K562 (cell line): Measurements from ENCODE around the gene TRIM47. TPM values are rescaled to one million over a fixed set of nuclear protein-coding genes. Genes with fewer than 3 reads are reported as not detected.

Source experiments
- ATAC-seq: fragments of 200-7000 bp; cut with Tn5 transposase; 3 replicates; pipeline ENCODE4 v1.9.1; 2020; ENCODE audit warnings: moderate library complexity
- BruUV-seq: library from RNA; stranded (reverse); fragments of 400-500 nt; replicated peaks from 2 replicates; lab custom pipeline; 2021; lab: Mats Ljungman, UMichigan
- CTCF ChIA-PET: fragments of 300-600 bp; formaldehyde crosslinking; extraction: SDS; loops from one replicate; lab custom pipeline; 2021; ENCODE audit warnings: low intra/inter-chr PET ratio; lab: Yijun Ruan, JAX
- POLR2A ChIA-PET: fragments of 300-600, 350-650 bp; sonication (Branson Sonifier 250); formaldehyde crosslinking; extraction: SDS; loops from one replicate; lab custom pipeline; 2021; ENCODE audit warnings: antibody characterized with exemption, inconsistent platforms; lab: Yijun Ruan, JAX
- DNase-seq, 4 experiments: peaks; one replicate each; pipeline versions ENCODE4 v3.0.0 to v3.0.0-alpha.2; 2011 to 2018; ENCODE audit warnings: low spot score in 3 of 4, mixed read lengths in 3 of 4; ENCODE audit errors: extremely low read depth in 1 of 4
- FAIRE-seq: peaks from 2 replicates; lab custom pipeline; 2011; peaks lifted over from hg19 to GRCh38; lab: Jason Lieb, UNC
- H2AFZ ChIP-seq: 2 replicates; pipeline ENCODE4 v1.6.0; 2011; ENCODE audit warnings: low read depth, low read length, control low read depth, inconsistent platforms
- H3K27ac ChIP-seq: fragments of 200-600 bp; 3 replicates; pipeline ENCODE4 v1.8.0; 2011; ENCODE audit warnings: low read depth, mild to moderate bottlenecking, control low read depth, inconsistent platforms, low read length, moderate library complexity, mixed read lengths; ENCODE audit errors: extremely low read depth
- H3K27me3 ChIP-seq, 2 experiments: fragments of 300-600 bp in 1 of 2; 2 replicates in 1 of 2; 3 replicates in 1 of 2; pipeline versions ENCODE4 v1.6.0 to v1.8.0; 2011; ENCODE audit warnings: inconsistent platforms in 2 of 2, low read length in 2 of 2, mild to moderate bottlenecking in 1 of 2, mixed read lengths in 1 of 2, moderate library complexity in 1 of 2; ENCODE audit not compliant: control insufficient read depth in 2 of 2, insufficient read depth in 2 of 2
- H3K36me3 ChIP-seq: fragments of 300-600 bp; 3 replicates; pipeline ENCODE4 v1.8.0; 2011; ENCODE audit warnings: mild to moderate bottlenecking, low read length, inconsistent platforms; ENCODE audit not compliant: control insufficient read depth, insufficient read depth
- H3K4me1 ChIP-seq, 2 experiments: fragments of 200-600 bp in 1 of 2; replicated peaks in 1 of 2; 2 replicates in 1 of 2; 3 replicates in 1 of 2; pipeline versions ENCODE4 v1.5.1 to v1.8.0; 2011; ENCODE audit warnings: inconsistent platforms in 2 of 2, low read length in 2 of 2, mild to moderate bottlenecking in 1 of 2, mixed read lengths in 1 of 2, moderate library complexity in 1 of 2; ENCODE audit not compliant: control insufficient read depth in 2 of 2, insufficient read depth in 2 of 2
- H3K4me2 ChIP-seq: 2 replicates; pipeline ENCODE4 v1.6.1; 2011; ENCODE audit warnings: low read length, control low read depth, inconsistent platforms, mixed read lengths; ENCODE audit not compliant: insufficient read depth
- H3K4me3 ChIP-seq: fragments of 200-600 bp; sonication (generic), shearing (Covaris generic); 2 replicates; pipeline ENCODE4 v1.5.1; 2016; ENCODE audit warnings: control low read depth, inconsistent platforms
- H3K79me2 ChIP-seq: fragments of 200-600 bp; 3 replicates; pipeline ENCODE4 v1.8.0; 2011; ENCODE audit warnings: low read length, inconsistent platforms; ENCODE audit not compliant: control insufficient read depth, insufficient read depth
- H3K9ac ChIP-seq, 2 experiments: 2 replicates each; pipeline versions ENCODE4 v1.6.0 to v1.6.1; 2011; ENCODE audit warnings: low read depth in 2 of 2, low read length in 2 of 2, control low read depth in 1 of 2, inconsistent platforms in 1 of 2, mild to moderate bottlenecking in 1 of 2, mixed read lengths in 1 of 2; ENCODE audit not compliant: insufficient read depth in 1 of 2
- H3K9me1 ChIP-seq: one replicate; pipeline ENCODE4 v1.6.0; 2011; ENCODE audit warnings: inconsistent platforms, mild to moderate bottlenecking, low read length, moderate library complexity; ENCODE audit not compliant: control insufficient read depth, insufficient read depth
- H3K9me3 ChIP-seq: replicated peaks from 2 replicates; pipeline ENCODE4 v1.5.1; 2011; ENCODE audit warnings: low read depth, low read length, inconsistent platforms; ENCODE audit not compliant: control insufficient read depth, insufficient read depth
- H4K20me1 ChIP-seq: replicated peaks from 2 replicates; pipeline ENCODE4 v1.6.1; 2011; ENCODE audit warnings: low read length, inconsistent platforms, mixed read lengths; ENCODE audit not compliant: control insufficient read depth, insufficient read depth
- AFF1 ChIP-seq, 2 experiments: fragments of 450-650 bp; IDR thresholded peaks; 2 replicates each; pipeline ENCODE4 v1.6.1; 2018; ENCODE audit warnings: mild to moderate bottlenecking in 2 of 2, low read depth in 1 of 2; ENCODE audit not compliant: partially characterized antibody in 2 of 2
- BCL6 ChIP-seq: fragments of 250-450 bp; sonication (Bioruptor Pico); IDR thresholded peaks from 2 replicates; pipeline ENCODE4 v1.4.0; 2020
- BHLHE40 ChIP-seq: IDR thresholded peaks from 2 replicates; pipeline ENCODE4 v1.6.1; 2011; ENCODE audit warnings: low read length, improper control_type of control experiment
- CXXC5 ChIP-seq: fragments of 250-450 bp; sonication (Bioruptor Pico); IDR thresholded peaks from 2 replicates; pipeline ENCODE4 v1.8.0; 2022; ENCODE audit warnings: inconsistent platforms, mild to moderate bottlenecking, moderate library complexity
- ESRRB ChIP-seq: fragments of 250-450 bp; sonication (Bioruptor Pico); IDR thresholded peaks from 2 replicates; pipeline ENCODE4 v1.5.0; 2020; ENCODE audit warnings: mild to moderate bottlenecking, moderate library complexity, borderline replicate concordance
- FOXJ2 ChIP-seq: fragments of 200-800 bp; sonication (Bioruptor generic); IDR thresholded peaks from 2 replicates; pipeline ENCODE4 v1.6.1; 2016; ENCODE audit warnings: missing genetic modification characterization, missing compliant biosample characterization
- HDAC8 ChIP-seq: fragments of 450-650 bp; IDR thresholded peaks from 2 replicates; pipeline ENCODE4 v1.6.1; 2016; ENCODE audit warnings: mild to moderate bottlenecking, missing genetic modification characterization, moderate library complexity, missing compliant biosample characterization
- HSF4 ChIP-seq: fragments of 250-450 bp; sonication (Bioruptor Pico); IDR thresholded peaks from 2 replicates; pipeline ENCODE4 v2.1.2; 2022; ENCODE audit warnings: mild to moderate bottlenecking, moderate library complexity, borderline replicate concordance
- RBM14 ChIP-seq: fragments of 200-400 bp; formaldehyde crosslinking; IDR thresholded peaks from 2 replicates; pipeline ENCODE4 v1.6.1; 2018; ENCODE audit warnings: low read depth, mild to moderate bottlenecking, low read length, moderate library complexity, borderline replicate concordance; ENCODE audit not compliant: insufficient read depth
- SMARCC2 ChIP-seq: fragments of 450-650 bp; IDR thresholded peaks from 2 replicates; pipeline ENCODE4 v1.6.1; 2017; ENCODE audit warnings: antibody characterized with exemption, moderate library complexity, mild to moderate bottlenecking, low read depth
- ZBTB12 ChIP-seq: fragments of 250-450 bp; sonication (Bioruptor Pico); IDR thresholded peaks from 2 replicates; pipeline ENCODE4 v1.4.0; 2020
- ZNF354B ChIP-seq: fragments of 250-450 bp; sonication (Bioruptor Pico); IDR thresholded peaks from 2 replicates; pipeline ENCODE4 v1.4.0; 2020
- ZNF766 ChIP-seq: fragments of 200-800 bp; sonication (Bioruptor generic); conservative IDR thresholded peaks from 2 replicates; pipeline ENCODE4 v1.6.1; 2016; ENCODE audit warnings: missing genetic modification characterization, missing compliant biosample characterization
- WGBS: fragments of 100-300 bp; shearing (Covaris generic); methylation state at CpG from one replicate; pipeline ENCODE4 v1.1.6; 2016; ENCODE audit warnings: low coverage, mixed read lengths; ENCODE audit not compliant: insufficient coverage; ENCODE audit errors: missing lambda C conversion rate; 5-methylcytosine and 5-hydroxymethylcytosine counted together
- in situ Hi-C: fragments of 300-500 bp; cut with MboI; formaldehyde crosslinking; loops from 4 replicates; pipeline ENCODE4 v1.15.0; 2018; ENCODE audit warnings: inconsistent platforms, mixed read lengths
- intact Hi-C: fragments of 100-400 bp; cut with micrococcal nuclease; formaldehyde crosslinking; loops from 2 replicates; pipeline ENCODE4 v1.14.2; 2022
- polyA plus RNA-seq, 8 experiments: library from polyadenylated mRNA; depleted of rRNA in 4 of 8; stranded (reverse) in 5 of 8; unstranded in 3 of 8; fragments of >200 nt; fragmentation: Nextera tagmentation in 2 of 8; fragmentation: Illumina TruSeq in 1 of 8; extraction: Ambion mirVana in 2 of 8; extraction: Trizol in 1 of 8; gene quantifications; 2 replicates each; pipeline versions ENCODE4 v1.2.1 to v1.2.3, GENCODE V29; 2011 to 2014; ENCODE audit warnings: inconsistent platforms in 1 of 8, missing spikeins in 1 of 8
- total RNA-seq, 7 experiments: library from RNA; depleted of rRNA in 6 of 7; stranded (reverse); fragments of >200 nt in 6 of 7; fragmentation: Illumina TruSeq in 2 of 7; extraction: Trizol in 2 of 7; gene quantifications; 2 replicates each; pipeline versions ENCODE4 v1.2.1 to v1.2.3, GENCODE V29; 2011 to 2021; ENCODE audit warnings: low replicate concordance in 1 of 7

Gene TRIM47
- total and polyA plus RNA-seq, 9 of the 15 experiments (the other 6 are each of a cell fraction or from before 2014, with no cell fraction given), result 0.56 to 6.1 (median 3.2) TPM

- TF ChIP-seq AFF1 (IDR thresholded peaks at IDR 0.05; ENCODE audit: low read depth in 1 of 2, partially characterized antibody in 2 of 2), result no peak
These were observed 22.2 kb downstream of the TRIM47 start (continued) for GRCh38 chr17:75856062-75856756.

- H3K36me3 ChIP-seq, result peaks cover 12% of the 10 kb centered on the region; the same call in 2 of the 3 replicates
- DNase-seq (peak; percentile 91 to 100 (median 95)), FAIRE-seq (peak; percentile 100), ATAC-seq (peak; percentile 90)
- no peaks in the 10 kb centered on the region for H4K20me1 ChIP-seq
- H3K4me2 ChIP-seq, result peak within 1 kb of the TSS; percentile 93
- intact Hi-C loops (loop anchor here (2.0 to 5.0 kb wide), 2 partner anchors 41 to 73 kb away; partner anchors contain the start of genes TRIM65 and UNK), in situ Hi-C loops (no loop called here)
- 1% methylated on average over 47 of the region's 58 CpGs for WGBS
- POLR2A ChIA-PET, result interaction anchor here (0.6 to 8.2 kb wide), 16 partner anchors 9 to 1119 kb away, joined by 3 to 109 read pairs (median 4); partner anchors contain the start of genes GALK1, UNC13D and UNK
- H2AFZ ChIP-seq, result peak within 1 kb of the TSS; percentile 78
- no peaks in the 10 kb centered on the region for H3K9me1 ChIP-seq
- peak within 1 kb of the TSS; percentile 93 for H3K27ac ChIP-seq
- peaks cover 31% of the 10 kb centered on the region in 2 experiments for H3K4me1 ChIP-seq
- H3K27me3 ChIP-seq, result no peaks in the 10 kb centered on the region
- H3K9me3 ChIP-seq, result no peaks in the 10 kb centered on the region
- peak within 1 kb of the TSS; percentile 96 to 97 for H3K9ac ChIP-seq
- BruUV-seq, result no TSS peak
- peak within 1 kb of the TSS; percentile 88 for H3K4me3 ChIP-seq
- H3K79me2 ChIP-seq, result peaks cover 34% of the 10 kb centered on the region
- CTCF ChIA-PET, result interaction anchor here (2.6 kb wide), 1 partner anchor 41 kb away, joined by 16 read pairs; the partner anchor contains the start of gene TRIM65
- no peak for TF ChIP-seq BCL6
- TF ChIP-seq HSF4 (CRISPR knock-in tag), result no peak
- peak; percentile 71 for TF ChIP-seq CXXC5 (CRISPR knock-in tag)
- TF ChIP-seq BHLHE40, result peak; percentile 26; the same call in 1 of the 2 replicates
- no peak; the same call in 1 of the 2 replicates for TF ChIP-seq ZBTB12 (CRISPR knock-in tag)
- peak; percentile 84 for TF ChIP-seq FOXJ2 (tag)
- 0 out of 2 replicates have a peak, but pooled peaks have one; percentile 89 for TF ChIP-seq RBM14
- peak; percentile 98 for TF ChIP-seq ZNF766 (CRISPR knock-in tag)
- TF ChIP-seq ESRRB (CRISPR knock-in tag), result no peak
- TF ChIP-seq SMARCC2, result no peak
- TF ChIP-seq ZNF354B (CRISPR knock-in tag), result no peak
- no peak for TF ChIP-seq HDAC8 (tag)
These were observed 22.9 kb downstream of the TRIM47 start, which contains the start of gene WBP2 for GRCh38 chr17:75855310-75856061. Gene WBP2, minus strand, starts transcription at chr17:75855335. Its CDS starts 38 bp downstream, at chr17:75855297.
